DOHH2 (cell line): ENCODE data around the gene SUCO.
"Not testable (repeated sequence)": the region's sequence is repeated elsewhere in the genome, so short reads cannot be mapped to it uniquely, and the experiment has no call there.

Source experiments
- H3F3A ChIP-seq: fragments of 200-600 bp; sonication (generic), shearing (Covaris generic); 2 replicates; pipeline ENCODE4 v1.6.0; 2016; ENCODE audit warnings: antibody characterized with exemption, mild to moderate bottlenecking; ENCODE audit not compliant: control insufficient read depth, insufficient read depth
- H3K27ac ChIP-seq: fragments of 200-600 bp; sonication (generic); 2 replicates; pipeline ENCODE4 v1.5.1; 2014; ENCODE audit warnings: low read depth, mild to moderate bottlenecking, low read length, moderate library complexity
- H3K27me3 ChIP-seq: fragments of 200-600 bp; sonication (generic); 2 replicates; pipeline ENCODE4 v1.6.1; 2014; ENCODE audit warnings: mild to moderate bottlenecking, low read length, mixed read lengths; ENCODE audit not compliant: control insufficient read depth
- H3K36me3 ChIP-seq: fragments of 200-600 bp; sonication (generic); 2 replicates; pipeline ENCODE4 v1.6.1; 2014; ENCODE audit warnings: mild to moderate bottlenecking, low read length, moderate library complexity, mixed read lengths; ENCODE audit not compliant: control insufficient read depth
- H3K4me1 ChIP-seq: fragments of 200-600 bp; sonication (generic); 2 replicates; pipeline ENCODE4 v1.6.1; 2014; ENCODE audit warnings: mild to moderate bottlenecking, low read length, mixed read lengths; ENCODE audit not compliant: control insufficient read depth
- H3K4me2 ChIP-seq: fragments of 200-600 bp; sonication (generic); 2 replicates; pipeline ENCODE4 v1.6.0; 2014; ENCODE audit warnings: mild to moderate bottlenecking, low read length, moderate library complexity
- H3K4me3 ChIP-seq: fragments of 200-600 bp; sonication (generic); 2 replicates; pipeline ENCODE4 v1.5.1; 2014; ENCODE audit warnings: mild to moderate bottlenecking, low read length, mixed read lengths
- H3K79me2 ChIP-seq: fragments of 200-600 bp; sonication (generic); 2 replicates; pipeline ENCODE4 v1.6.1; 2014; ENCODE audit warnings: mild to moderate bottlenecking, low read length, mixed read lengths; ENCODE audit not compliant: control insufficient read depth
- H3K9me2 ChIP-seq: fragments of 200-600 bp; sonication (generic); replicated peaks from 2 replicates; pipeline ENCODE4 v1.6.1; 2014; ENCODE audit warnings: mild to moderate bottlenecking, low read length, mixed read lengths; ENCODE audit not compliant: control insufficient read depth
- H3K9me3 ChIP-seq: fragments of 200-600 bp; sonication (generic); 2 replicates; pipeline ENCODE4 v1.6.1; 2014; ENCODE audit warnings: antibody characterized with exemption, low read length, mixed read lengths; ENCODE audit not compliant: control insufficient read depth, insufficient read depth
- H4K20me1 ChIP-seq: fragments of 200-600 bp; sonication (generic); 2 replicates; pipeline ENCODE4 v1.6.0; 2014; ENCODE audit warnings: low read depth, mild to moderate bottlenecking, antibody characterized with exemption, low read length, moderate library complexity; ENCODE audit not compliant: control insufficient read depth, insufficient read depth
- CTCF ChIP-seq: fragments of 200-600 bp; sonication (generic); IDR thresholded peaks from one replicate; pipeline ENCODE4 v1.5.1; 2014; ENCODE audit warnings: antibody characterized with exemption, mild to moderate bottlenecking, low read depth, low read length; ENCODE audit not compliant: poor library complexity, severe bottlenecking
- EZH2phosphoT487 ChIP-seq: fragments of 200-600 bp; sonication (generic); IDR thresholded peaks from 2 replicates; pipeline ENCODE4 v1.6.1; 2017; ENCODE audit warnings: borderline replicate concordance, mild to moderate bottlenecking, antibody characterized with exemption, low read length, moderate library complexity, mixed read lengths

SUCO gene

GRCh38 chr1:172488393-172488792, 44.6 kb upstream of the SUCO start:
- Histone ChIP-seq H4K20me1 (no peaks in the 10 kb centered on the region), H3K27ac (no peak overlapping the region), H3K9me2 (no peaks in the 10 kb centered on the region), H3K27me3 (peaks cover 42% of the 10 kb centered on the region), H3K79me2 (no peaks in the 10 kb centered on the region), H3K9me3 (no peaks in the 10 kb centered on the region; the same call in 1 of the 2 replicates), H3F3A (no peaks in the 10 kb centered on the region), H3K4me1 (no peaks in the 10 kb centered on the region), H3K36me3 (no peaks in the 10 kb centered on the region), H3K4me2 (no peak overlapping the region), H3K4me3 (no peak overlapping the region)
- TF ChIP-seq CTCF (no peak), EZH2phosphoT487 (no peak)

- no peak overlapping the region for H3K27ac ChIP-seq
- TF ChIP-seq EZH2phosphoT487 = no peak
- TF ChIP-seq CTCF = no peak
- H3K4me1 ChIP-seq = no peaks in the 10 kb centered on the region
- peaks cover 44% of the 10 kb centered on the region for H3K27me3 ChIP-seq
- no peak overlapping the region for H3K4me3 ChIP-seq
- no peak overlapping the region for H3K4me2 ChIP-seq
- H3F3A ChIP-seq = no peaks in the 10 kb centered on the region
- no peaks in the 10 kb centered on the region for H3K36me3 ChIP-seq
- H3K9me3 ChIP-seq = no peaks in the 10 kb centered on the region; the same call in 1 of the 2 replicates
- no peaks in the 10 kb centered on the region for H4K20me1 ChIP-seq
- no peaks in the 10 kb centered on the region for H3K9me2 ChIP-seq
- H3K79me2 ChIP-seq = no peaks in the 10 kb centered on the region
Observed at GRCh38 chr1:172489847-172490246, 43.1 kb upstream of the SUCO start.

GRCh38 chr1:172492421-172492820, 40.5 kb upstream of the SUCO start:
- H3K9me3 ChIP-seq = no peaks in the 10 kb centered on the region; the same call in 1 of the 2 replicates
- no peaks in the 10 kb centered on the region for H3K4me1 ChIP-seq
- H3K9me2 ChIP-seq = no peaks in the 10 kb centered on the region
- H3K36me3 ChIP-seq = no peaks in the 10 kb centered on the region
- no peaks in the 10 kb centered on the region for H3F3A ChIP-seq
- no peak overlapping the region for H3K4me2 ChIP-seq
- H3K27ac ChIP-seq = no peak overlapping the region
- no peak overlapping the region for H3K4me3 ChIP-seq
- H3K79me2 ChIP-seq = no peaks in the 10 kb centered on the region
- TF ChIP-seq EZH2phosphoT487 (no peak), CTCF (no peak)
- no peaks in the 10 kb centered on the region for H4K20me1 ChIP-seq
- peaks cover 37% of the 10 kb centered on the region for H3K27me3 ChIP-seq

- H4K20me1 ChIP-seq = no peaks in the 10 kb centered on the region
- H3K9me2 ChIP-seq = no peaks in the 10 kb centered on the region
- TF ChIP-seq EZH2phosphoT487 (no peak), CTCF (no peak)
- no peaks in the 10 kb centered on the region; the same call in 1 of the 2 replicates for H3K9me3 ChIP-seq
- no peaks in the 10 kb centered on the region for H3K4me1 ChIP-seq
- no peaks in the 10 kb centered on the region for H3F3A ChIP-seq
- no peak overlapping the region for H3K4me2 ChIP-seq
- no peak overlapping the region for H3K4me3 ChIP-seq
- H3K36me3 ChIP-seq = no peaks in the 10 kb centered on the region
- H3K27ac ChIP-seq = no peak overlapping the region
- H3K79me2 ChIP-seq = no peaks in the 10 kb centered on the region
- H3K27me3 ChIP-seq = peaks cover 22% of the 10 kb centered on the region
Observed at GRCh38 chr1:172494166-172494565, 38.8 kb upstream of the SUCO start.

GRCh38 chr1:172496127-172496526, 36.8 kb upstream of the SUCO start:
- not testable (repeated sequence) for H3F3A ChIP-seq, H3K36me3 ChIP-seq, H3K9me2 ChIP-seq, H4K20me1 ChIP-seq, H3K4me1 ChIP-seq, H3K4me3 ChIP-seq, H3K9me3 ChIP-seq, H3K27ac ChIP-seq, H3K4me2 ChIP-seq, H3K79me2 ChIP-seq
- peaks cover 11% of the 10 kb centered on the region; the same call in 1 of the 2 replicates for H3K27me3 ChIP-seq
